DLD1 (cell line): ENCODE results near the gene TFEB.
"Not testable (repeated sequence)": the region's sequence is repeated elsewhere in the genome, so short reads cannot be mapped to it uniquely, and the experiment has no call there.

Experiments used
- in situ Hi-C: cut with HindIII; loops from 2 replicates; pipeline ENCODE4 v1.10.0; 2017; ENCODE audit warnings: low sequenced_read_pairs

The TFEB gene

DNA sequence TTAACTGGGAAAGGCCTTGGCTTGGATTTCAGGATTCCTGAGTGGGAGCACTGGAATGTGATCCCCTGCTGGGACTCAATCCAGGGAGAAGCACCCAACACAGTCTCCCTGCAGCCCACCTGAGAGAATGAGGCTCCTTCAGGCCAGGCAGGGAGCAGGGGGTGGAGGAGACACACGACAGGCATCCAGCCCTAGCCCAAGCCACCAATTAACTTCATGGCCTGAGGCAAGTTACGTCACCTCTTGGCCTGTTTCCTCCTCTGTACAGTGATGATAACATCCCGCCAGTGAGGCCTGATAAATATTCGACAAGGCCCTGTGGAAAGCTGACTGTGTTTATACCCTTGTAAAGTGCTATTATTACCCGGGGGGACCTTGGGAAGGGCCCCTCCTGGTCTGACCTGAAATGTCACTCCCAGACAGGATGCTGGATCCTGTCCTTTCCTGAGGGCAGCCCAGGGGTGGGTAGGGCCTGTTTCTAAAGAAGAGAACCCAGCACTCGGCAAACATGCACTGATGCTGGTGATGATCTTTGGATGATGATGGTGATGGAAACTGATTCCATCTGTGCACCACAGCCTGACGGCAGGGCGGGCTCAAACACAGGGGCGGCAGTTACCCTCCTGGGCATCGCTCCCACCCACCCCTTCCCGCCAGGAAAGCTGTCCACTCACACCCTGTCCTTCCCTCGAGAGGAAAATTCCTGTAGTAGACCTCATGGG lies 31.9 kb upstream of the TFEB start:
- in situ Hi-C loops: no loop called here

DNA sequence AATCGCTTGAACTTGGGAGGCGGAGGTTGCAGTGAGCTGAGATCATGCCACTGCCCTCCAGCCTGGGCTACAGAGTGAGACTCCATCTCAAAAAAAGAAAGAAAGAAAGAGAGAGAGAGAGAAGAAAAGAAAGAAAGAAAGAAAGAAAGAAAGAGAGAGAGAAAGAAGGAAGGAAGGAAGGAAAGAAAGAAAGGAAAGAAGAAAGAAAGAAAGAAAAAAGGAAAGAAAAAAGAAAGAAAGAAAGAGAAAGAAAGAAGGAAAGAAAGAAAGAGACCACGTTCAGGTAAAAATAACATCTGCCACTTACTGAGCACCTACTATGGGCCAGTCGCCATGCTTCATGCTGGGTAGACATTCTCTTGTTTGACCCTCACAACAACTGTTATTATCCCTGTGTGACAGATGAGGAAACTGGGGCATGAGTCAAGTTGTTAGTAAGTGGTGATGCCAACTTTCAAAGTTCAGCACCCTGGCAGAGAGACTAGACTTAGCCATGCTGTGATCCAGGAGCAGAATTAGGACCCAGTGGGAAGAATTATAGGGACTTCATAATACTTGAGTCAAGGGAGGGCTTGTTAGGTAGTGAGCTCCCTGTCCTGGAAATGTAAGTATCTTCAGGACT lies 30.7 kb upstream of the TFEB start:
- in situ Hi-C loops: not testable (repeated sequence)

DNA sequence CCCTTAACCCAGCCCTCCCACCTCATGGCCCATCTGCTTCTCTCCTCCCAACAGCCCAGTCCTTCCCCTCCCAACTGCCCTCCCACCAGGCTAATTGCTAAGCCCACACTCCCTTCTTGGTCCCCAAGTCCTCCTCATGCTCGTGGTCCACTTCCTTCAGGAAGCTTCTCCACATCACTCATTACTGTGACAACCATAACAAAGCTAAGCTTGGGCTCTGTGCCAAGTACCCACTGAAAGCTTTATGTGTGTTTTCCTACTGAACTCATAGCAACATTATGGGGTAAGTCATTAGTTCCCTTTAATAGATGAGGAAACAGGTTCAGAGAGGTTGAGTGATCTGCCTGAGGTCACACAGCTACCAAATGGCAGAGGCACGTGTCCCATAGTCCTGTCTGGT lies 28.1 kb upstream of the TFEB start:
- in situ Hi-C loops: no loop called here

DNA sequence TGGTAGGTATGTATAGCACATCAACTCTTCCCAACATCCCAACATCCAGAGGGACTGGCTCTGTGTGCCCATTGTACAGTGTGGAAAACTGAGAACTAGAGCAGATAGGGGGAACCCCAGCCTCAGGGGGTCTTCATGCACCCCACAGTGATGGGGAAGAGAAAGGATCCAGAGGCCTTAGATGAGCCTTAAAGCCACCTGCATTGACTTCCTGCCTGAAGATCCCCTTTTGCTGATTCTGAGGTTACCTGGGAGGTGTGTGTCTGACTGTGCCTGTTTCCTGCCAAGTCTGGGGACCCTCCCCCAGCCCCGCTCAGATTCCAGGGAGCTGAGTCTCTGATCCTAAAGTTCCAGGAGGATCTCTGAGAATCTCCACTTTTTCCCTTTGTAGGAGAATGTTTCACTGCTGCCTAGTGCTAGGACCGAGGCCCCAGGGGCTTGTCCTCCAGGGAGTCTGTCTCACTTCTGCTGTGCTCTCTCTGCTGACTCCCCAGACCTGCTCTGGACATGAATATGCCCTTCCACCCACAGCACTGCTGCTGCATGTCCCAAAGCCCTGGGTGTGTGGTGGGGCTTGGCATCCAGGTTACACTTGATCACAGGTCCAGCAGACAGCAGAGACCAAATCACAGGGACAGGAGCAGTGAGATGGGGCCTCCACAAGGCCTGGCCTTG lies 24.6 kb upstream of the TFEB start:
- in situ Hi-C loops: no loop called here

DNA sequence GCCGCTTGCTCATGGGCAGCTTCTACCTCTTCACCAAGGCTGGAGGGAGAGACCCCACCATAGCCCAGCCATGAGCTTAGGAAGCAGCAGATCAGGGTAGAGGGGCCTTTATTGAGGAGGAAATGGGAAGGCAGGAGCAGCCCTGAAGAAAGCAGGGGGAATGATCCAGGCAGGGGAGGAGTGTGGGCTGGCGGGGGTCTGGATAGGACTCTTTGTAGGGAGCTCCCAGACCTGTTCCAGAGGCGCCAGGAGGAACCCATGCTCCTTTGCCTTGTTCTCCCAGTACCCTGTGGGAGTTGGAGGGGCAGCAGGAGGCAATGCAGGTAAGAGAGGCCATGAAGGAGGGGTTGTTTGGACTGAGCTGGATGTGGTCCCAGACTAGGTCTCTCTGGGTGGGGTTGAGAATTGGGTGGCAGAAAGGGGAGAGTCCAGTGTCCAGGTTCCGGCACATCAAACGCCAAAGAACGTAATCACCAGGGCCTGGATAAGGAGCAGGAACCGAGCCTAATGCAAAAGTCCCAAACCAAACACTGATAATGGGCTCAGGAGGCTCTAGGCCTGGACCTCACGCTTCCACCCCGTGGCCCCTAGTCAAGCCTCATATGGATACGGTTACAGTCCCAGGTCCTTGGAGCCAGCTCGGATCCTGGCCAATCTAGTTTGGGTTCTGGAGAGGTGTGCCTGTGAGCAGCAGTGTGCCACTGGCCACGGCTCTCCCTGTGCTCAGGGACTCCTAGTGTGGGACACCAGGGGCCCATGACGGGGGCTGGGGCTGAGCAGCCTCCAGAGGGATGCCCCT lies 23.9 kb upstream of the TFEB start:
- in situ Hi-C loops: no loop called here

DNA sequence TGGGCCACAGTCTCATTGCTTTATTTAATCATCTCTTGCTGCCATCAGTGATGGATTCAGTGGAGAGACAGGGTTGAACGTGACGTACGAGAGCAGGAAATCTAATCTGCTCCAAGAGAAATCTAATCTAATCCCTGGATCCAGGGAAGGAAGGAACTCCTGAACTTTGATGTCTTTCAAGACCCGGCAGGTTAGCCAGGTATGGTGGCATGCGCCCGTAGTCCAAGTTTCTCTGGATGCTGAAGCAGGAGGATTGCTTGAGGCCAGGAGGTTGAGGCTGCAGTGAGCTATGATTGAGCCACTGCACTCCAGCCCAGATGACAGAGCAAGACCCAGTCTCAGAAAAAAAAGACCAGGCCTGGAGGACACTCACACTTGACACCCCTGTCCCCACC lies 23.2 kb upstream of the TFEB start:
- in situ Hi-C loops: no loop called here

DNA sequence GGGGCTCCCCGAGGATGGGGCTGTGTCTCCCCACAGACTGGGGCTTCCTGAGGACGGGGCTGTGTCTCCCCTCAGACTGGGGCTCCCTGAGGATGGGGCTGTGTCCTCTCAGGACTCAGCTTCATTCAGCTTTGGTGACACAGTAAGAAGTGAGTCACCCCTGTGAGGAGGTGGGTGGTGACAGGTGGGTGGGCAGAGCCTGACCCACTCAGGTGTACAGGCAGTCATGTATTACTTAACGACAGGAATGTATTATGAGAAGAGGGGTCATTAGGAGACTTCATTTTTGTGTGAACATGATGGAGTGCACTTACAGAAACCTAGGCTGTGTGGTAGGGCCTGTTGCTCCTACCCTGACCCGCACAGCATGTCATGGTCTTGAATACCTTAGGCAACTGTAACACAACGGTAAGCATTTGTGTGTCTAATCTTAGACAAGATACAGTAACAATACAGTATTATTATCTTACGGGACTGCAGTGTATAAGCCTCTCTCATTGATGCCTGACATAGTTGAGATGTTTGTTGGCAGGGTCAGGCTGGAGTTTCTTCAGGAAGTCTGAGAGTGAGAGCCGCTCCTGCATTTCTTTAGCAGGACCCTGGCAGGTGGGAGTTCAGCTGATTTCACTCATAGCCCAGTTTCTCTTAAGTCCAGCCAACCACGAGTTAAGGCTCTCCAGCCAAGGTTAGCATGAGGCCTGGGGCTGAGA lies 22.7 kb upstream of the TFEB start:
- in situ Hi-C loops: no loop called here

DNA sequence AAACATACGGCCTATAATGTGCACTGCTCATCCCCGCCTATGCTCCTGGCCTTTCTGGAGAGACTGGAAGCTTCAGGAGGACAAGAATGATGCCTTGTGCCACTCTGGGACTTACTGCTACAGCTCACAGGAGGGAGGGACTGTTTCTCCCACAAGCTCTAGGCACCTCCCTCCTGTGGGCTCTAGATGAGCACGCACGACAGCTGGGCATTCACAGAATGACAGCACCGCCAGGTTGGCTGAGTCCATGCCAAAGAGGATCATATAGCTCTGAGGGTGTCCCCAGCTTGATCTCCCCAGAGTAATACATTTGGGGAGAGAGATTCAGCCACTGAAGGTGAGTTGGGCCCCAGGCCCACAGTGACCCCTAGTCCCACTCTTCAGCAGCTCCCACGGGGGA lies 21.9 kb upstream of the TFEB start:
- in situ Hi-C loops: no loop called here

DNA sequence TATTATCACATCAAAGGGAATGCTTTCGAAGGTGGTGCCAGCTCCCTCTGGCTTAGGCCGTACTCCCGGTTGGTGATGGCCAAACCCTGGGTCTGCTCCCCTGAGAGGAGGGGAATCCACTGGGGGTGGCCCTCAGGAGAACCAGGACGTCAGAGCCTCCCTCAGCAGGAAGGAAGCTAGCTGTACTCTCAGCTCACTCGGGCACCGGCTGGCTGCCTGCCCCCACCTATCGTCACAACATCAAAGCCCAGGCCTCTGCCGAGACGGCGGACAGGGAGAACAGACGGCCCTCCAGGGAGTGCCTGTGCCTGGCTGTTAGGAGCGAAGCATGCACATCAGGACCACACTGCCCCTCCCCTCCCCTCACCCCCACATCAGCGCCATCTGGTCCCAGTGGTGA lies 20.9 kb upstream of the TFEB start:
- in situ Hi-C loops: no loop called here

DNA sequence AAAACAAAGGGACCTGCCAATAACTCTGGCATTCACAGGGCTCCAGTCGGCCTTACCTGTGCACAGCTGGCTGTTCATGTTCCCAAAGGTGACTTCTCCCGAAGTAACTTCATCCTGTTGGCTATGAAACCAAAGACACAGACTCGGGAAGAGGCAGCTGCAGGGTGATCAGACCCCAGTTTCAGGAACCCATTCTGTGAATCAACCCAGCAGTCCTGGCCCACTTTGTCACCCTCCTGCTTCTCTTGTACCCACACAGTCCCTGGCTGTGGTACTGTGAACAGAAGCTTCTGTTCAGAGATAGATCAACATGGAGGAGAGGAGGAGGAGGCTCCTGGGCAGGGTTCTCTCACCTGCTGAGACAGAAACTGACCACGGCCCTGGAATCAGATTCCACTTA lies 20.5 kb upstream of the TFEB start:
- in situ Hi-C loops: no loop called here

DNA sequence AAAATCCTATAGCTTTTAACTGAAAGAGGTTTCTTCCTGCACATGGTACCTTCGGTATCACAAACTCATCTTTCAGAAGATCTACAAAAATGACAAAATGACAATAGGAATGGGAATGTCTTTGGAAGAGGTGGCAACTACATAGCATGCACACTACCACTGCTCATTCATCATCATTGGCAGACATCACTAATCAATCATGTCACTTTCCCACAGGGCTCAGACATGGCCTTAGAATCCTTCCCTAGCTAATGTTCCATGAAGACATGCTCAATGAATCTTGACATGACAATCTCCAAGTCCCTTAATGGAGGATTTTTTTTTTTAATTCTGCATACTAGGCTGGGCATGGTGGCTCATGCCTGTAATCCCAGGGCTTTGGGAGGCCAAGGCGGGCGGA lies 15.0 kb upstream of the TFEB start:
- in situ Hi-C loops: no loop called here

DNA sequence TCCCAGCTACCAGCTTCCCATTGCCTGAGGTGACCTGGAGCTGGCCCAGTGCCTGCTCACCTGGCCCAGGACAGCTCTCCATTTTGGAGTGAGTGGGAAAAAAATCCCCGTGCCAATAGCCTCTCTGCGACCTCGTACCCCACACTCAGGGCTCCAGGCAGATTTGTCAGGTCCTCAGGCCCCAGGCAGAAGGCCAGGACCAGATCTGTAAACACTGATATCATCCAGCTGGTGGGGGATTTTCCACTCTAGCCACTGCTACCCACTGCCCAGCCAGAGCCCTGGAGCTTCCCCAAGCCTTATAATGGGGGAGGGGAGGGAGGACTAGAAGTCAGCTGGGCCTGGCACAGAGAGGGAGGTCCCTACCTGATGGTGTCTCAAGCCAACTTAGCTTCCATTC lies 13.1 kb upstream of the TFEB start:
- in situ Hi-C loops: no loop called here

DNA sequence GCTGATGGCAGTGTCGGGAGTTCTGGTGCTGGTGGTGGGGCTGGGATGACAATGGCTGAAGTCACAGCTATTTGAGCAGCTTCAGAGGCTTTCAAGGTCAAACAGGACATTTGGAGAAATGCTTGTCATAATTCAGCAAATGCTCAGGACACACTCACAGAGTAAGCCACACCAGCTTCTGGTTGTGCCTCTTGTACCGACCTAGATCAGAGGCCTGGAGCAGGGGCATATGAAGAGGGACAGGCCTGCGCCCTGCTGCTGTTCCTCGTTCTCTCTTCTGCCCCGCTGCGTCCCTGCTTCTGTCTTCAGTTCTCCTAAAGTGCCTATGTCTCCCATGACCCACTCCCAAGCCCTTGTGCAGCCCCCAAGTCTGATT lies 12.7 kb upstream of the TFEB start:
- in situ Hi-C loops: no loop called here

DNA sequence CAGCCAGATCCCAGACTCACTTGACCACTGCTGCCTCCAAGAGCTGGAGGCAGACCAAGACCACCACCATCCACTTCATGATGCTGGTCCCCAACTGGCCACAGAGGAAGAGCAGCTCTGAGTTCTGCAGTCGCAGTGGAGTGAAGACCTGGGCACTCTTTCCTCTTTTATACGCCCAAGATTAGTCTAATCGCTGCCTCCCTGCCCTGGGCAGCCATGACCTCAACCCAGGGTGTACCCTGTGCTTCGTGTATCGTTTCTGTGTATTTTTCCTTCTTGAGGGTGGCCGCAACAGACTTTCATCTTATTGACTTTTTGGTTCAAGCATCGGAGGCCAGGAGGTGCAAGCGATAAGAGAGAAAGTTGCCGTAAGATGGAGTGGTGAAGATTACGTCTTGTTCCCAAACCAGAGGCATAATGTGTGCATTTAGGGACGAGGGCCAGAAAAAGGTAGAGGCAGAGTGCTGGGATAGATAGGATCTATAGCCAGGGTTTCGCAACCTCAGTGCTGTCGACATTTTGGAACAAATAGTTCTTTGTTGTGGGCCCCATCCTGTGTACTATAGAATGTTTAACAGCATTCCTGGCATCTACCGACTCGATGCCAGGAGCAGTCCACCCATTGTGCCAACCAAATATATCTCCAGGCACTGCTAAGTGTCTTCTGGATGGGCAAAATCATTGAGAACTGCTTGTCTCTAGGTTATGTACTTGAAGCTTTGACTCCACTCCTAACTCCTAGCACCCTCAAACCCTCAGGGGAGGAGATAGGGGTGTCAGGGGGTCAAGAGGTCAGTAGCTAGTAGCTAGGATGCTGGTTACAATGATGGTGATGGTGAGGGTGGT lies 12.1 kb upstream of the TFEB start, which contains the start of gene PGC:
PGC (minus strand) TSS at position 142 of the 846 bp plus-strand sequence; CDS start at position 79, 63 bp downstream.
- in situ Hi-C loops: no loop called here

DNA sequence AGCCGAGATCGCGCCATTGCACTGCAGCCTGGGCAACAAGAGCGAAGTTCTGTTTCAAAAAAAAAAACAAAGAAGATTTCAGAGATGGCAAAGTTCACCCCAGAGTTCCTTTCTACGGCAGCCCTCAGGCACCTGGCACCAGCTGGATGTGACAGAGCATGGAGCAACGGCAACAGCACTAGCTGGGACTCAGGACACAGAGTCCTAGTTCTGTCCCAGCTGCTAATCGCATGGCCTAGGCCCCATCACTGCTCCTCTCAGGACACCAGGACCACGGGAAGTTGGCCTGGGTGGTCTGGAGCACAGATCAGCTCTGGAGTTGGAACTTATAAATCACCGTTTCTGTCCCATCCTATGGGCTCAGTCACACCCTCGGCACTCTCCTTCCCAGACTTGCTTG lies 10.7 kb upstream of the TFEB start:
- in situ Hi-C loops: no loop called here

DNA sequence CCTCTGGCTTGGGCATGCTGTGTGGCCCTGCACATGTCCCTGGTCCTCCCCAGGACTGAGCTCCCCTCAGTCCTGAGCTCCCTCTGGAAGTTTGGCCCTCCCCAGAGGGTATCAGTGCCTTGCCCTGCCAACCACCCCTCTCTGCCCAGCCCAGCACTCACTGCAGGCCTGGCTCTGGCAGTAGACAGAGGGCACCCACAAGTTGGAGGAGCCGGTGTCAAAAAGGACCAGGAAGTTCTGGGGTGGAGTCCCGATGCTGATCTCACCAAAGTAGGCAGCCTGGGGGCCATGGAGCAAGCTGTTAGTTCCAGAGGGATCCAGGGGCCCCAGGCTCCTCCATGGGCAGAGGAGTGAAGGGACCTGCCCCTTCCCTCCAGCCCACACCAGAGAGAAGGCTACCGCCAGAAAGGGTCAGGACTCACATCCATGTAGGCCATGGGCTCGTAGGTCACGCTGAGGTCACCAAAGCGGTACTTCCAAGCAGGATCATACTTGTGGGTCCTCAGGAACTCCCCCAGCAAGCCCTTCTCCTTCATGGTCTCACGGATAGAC lies 8.9 kb upstream of the TFEB start:
- in situ Hi-C loops: no loop called here

DNA sequence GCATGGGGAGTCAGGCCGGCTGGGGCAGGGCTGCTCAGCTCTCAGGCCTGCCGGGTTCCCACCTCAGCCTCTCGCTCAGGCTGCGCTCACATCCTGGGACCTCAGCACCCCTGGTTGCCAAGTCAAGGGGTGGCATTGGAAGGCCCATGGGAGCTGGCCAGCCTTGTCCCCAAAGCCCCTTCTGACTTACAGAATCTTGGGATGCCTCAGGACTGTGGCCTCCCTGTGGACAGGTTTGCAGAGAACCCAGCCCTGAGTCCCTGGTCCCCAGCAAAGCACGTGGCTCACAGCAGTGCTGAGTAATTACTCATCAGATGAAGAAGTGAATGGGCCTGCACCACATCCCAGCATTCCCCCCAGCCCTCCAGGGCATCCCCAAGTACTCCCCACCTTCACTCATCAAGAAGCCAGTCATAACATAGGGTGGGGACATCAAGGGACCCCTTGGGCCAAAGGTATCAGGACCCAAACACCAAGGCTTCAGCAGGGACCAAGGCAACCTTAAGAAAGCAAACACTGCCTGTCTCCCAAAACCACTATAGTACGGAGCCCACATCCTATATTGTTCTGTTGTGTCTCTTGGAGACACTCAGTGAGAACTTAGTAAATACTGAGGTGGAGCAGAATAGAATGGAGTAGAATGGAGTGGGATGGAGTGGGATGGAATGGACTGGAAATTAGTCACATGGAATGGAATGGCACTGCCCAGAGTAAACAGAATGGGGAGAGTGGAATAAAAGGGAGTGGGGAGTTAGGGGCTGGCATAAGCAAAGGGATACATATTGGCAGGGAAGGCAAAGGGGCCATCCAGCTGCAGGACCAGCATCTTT lies 8.2 kb upstream of the TFEB start:
- in situ Hi-C loops: no loop called here

DNA sequence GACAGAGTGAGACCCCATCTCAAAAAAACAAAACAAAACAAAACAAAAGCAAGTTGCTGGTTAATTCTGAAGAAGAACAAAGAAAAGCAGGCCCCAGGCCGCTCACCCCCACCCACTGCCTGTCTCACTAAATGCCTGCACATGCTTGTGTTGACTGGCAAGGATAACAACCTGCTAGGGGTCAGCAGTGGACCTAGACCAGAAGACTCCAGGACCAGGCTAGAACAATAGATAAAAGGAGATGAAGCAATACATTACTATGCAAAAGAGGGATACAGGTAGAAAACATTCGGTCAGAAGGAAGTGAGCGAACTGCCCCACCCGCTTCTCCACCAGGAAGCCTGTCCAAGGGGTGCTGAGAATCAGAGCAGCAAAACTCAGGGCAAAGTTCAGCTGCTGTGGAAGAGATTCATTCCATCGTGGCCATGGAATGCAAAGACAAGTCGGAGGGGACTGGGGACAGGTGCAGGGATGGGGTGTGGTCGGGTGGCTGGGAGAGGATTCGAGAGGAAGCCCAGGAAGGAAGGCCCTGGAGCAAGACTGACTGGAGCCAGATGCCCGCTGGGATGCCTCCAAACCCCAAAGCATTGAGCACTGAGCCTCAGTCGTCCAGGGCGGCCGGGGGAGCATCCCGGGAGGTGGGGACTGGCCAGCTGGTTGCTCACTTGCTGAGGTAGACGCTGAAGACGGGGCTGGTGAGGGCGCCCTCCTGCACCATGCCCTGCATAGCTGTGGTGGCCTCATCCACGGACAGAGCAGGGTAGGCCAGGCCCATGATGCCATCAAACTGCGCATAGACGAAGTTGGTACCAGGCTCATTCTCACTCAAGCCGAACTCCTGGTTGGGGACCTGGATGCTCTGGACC lies 6.5 kb upstream of the TFEB start:
- in situ Hi-C loops: no loop called here
